ENCODE data around the gene RAMP1.

DNA sequence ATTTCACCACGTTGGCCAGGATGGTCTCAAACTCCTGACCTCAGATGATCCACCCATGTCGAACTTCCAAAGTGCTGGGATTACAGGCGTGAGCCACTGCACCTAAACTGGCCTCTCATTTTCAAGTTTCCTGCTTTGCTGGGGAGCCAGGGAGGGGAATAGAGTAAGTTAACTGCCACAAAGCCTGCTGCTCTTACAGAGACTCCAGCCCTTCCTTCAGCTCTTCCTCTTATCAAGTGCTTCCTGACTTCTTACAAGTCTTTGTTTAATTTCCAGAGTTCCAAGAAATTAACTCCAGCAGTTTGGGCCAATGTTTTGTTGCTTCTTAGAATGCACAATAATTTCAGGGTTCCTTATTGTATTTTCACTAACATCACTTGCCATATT is 83.1 kb downstream of the RAMP1 start:
- TF ChIP-seq, protein P1, sequence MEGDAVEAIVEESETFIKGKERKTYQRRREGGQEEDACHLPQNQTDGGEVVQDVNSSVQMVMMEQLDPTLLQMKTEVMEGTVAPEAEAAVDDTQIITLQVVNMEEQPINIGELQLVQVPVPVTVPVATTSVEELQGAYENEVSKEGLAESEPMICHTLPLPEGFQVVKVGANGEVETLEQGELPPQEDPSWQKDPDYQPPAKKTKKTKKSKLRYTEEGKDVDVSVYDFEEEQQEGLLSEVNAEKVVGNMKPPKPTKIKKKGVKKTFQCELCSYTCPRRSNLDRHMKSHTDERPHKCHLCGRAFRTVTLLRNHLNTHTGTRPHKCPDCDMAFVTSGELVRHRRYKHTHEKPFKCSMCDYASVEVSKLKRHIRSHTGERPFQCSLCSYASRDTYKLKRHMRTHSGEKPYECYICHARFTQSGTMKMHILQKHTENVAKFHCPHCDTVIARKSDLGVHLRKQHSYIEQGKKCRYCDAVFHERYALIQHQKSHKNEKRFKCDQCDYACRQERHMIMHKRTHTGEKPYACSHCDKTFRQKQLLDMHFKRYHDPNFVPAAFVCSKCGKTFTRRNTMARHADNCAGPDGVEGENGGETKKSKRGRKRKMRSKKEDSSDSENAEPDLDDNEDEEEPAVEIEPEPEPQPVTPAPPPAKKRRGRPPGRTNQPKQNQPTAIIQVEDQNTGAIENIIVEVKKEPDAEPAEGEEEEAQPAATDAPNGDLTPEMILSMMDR (IDR thresholded peaks at IDR 0.05) = no peak
- TF ChIP-seq POLR2A (IDR thresholded peaks at IDR 0.05) = no peak

Data from thyroid gland (tissue), 4 donors.